Activated CD8-positive, alpha-beta memory T cell treated with anti-CD3 and anti-CD28 coated beads for 1 hour (primary cell): ENCODE measurements around the gene MRLN.

ENCODE experiments used
- DNase-seq, 2 donors: peaks; one replicate each; pipeline ENCODE4 v3.0.0-alpha.2; 2020; ENCODE audit warnings: low read depth in 1 of 2; ENCODE audit errors: extremely low read depth in 1 of 2

The MRLN gene

DNA sequence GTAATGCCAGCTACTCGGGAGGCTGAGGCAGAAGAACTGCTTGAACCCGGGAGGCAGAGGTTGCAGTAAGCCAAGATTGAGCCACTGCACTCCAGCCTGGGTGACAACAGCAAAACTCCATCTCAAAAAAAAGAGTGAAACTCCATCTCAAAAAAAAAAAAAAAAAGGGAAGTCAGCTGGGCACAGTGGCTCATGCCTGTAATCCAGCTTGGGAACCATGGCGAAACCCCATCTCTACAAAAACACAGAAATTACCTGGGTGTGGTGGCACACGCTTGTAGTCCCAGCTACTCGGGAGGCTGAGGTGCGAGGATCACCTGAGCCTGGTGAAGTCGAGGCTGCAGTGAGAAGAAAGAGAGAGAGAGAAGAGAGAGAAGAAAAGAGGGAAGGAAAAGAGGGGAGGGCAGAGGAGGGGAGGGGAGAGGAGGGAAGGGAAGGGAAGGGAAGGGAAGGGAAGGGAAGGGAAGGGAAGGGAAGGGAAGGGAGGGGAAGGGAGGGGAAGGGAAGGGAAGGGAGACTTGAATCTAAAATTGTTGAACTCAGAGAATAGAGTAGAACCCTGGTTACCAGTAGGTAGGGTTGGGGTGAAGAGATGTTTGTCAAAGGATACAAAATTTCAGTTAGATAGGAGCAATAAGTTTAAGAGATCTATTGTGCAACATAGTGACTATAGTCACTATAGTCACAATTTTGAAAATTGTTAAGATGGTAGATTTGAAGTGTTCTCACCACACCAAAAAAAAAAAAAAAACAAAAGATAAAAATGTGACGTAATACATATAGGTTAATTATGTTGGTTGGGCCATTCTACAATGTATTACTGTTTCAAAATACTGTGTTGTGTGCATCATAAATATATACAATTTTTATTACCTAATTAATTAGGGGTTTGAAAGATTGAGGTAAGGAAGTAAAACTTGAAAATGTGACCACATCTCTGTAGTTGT is 46.1 kb downstream of the MRLN start:
- DNase-seq, result no peak

DNA sequence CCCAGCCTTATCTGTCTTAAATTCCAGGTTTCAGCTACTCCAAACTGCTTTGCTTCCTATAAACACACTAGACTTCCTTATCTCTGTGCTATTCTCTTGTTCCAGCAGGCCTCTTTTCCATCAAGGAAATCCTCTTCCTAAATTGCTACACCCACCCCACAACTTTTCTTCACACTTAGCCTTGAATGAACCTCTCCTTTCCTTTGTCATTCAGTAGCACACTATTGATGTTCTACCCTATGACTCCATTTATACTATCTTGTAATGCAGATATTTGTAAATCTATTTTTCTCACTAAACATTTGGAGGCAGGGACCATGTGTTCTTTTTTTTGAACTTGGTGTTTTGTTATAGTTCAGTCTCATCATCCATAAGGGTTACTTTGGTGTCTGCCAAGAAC is 47.3 kb downstream of the MRLN start:
- DNase-seq, result no peak

DNA sequence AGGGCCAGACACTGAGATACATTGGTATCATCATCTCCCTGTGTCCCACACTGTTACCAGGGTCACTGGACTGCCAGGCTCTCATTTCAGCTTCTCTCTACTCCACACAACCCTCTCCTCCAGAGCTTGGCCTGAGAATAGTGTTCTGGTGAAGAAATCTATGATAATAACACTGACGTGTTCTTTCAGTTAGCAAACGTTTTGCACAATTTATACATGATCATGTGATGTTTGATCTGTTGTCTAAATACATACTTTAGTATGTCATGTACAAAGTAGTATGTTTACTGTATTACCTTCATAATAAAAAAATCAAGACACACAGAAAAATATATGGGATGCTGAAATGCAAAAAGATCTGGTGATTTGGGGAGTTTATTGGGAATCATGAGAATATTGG is 48.6 kb downstream of the MRLN start:
- DNase-seq, result no peak

DNA sequence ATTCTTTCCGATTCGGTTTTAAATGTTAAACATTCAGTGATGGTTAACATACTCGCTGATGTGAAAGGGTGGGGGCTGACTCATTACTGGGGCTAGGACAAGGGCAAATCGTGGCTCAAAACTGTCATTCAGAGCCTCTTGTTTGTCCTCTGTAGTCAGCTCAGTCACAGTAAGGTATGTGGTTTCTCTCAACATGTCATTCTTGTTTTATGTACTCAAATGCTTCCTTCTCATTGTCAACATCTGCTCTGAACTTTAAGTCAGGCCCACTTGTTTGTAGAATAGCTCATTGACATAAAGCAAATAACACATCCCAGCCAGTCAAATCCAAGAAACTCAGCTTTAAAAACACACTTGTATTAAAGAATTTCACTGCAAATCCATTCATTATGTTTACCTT is 50.9 kb downstream of the MRLN start:
- DNase-seq, result no peak

DNA sequence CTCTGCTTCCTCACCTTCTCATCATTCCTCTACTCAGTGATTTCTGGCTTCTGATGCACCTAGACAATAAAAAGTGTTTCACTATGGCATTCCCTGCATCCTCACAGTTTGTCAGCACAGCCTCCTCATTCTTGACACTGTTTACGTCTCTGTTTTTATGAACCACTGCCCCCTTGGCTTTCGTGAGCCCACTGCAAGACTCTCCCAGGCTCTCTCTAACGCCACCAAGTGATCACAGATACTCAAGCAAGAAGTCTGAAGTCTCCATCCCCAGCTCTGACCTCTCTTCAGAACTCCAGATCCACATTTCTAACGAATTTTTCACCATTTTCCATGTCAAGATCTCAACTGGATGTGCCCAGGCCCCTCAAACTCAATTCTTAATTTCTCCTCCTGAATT is 52.5 kb downstream of the MRLN start:
- no peak for DNase-seq

DNA sequence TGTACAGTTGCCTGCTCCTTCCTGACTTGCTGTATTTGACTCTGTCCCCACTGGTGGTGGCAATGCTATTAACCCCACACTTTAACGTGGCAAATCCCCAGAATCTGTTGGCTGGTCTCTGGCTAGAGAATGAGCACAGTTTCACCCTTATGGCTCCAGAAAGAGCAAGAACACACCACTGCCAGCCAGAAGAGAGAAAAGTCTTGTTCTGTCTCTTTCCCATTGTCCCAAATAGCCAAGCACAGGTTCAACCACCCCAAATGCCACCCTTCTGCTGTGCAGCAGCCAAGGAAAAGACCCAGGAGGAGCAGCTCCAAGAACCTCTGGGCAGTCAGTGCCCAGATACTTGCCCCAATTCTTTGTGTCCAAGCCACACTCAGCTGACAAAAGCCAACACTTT is 54.9 kb downstream of the MRLN start:
- DNase-seq, result no peak

DNA sequence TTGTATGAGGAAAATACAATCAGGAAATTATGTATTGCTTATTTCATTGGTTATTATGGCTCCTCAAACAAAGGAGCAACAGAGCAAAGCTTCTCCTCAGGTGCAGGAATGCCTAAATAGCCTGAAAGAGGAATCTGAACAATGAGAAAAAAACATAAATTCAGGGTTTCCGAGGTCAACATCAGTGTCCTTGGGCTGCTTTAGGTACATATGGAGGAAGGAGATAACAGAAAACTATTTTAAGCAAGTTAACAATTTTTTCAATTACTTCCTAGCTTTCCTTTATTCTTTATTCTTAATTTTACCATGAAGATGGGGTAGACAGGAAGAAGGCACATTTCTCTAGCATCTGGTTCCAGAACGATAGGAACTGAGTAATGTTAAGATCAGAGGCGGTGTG is 57.6 kb downstream of the MRLN start:
- no peak for DNase-seq

DNA sequence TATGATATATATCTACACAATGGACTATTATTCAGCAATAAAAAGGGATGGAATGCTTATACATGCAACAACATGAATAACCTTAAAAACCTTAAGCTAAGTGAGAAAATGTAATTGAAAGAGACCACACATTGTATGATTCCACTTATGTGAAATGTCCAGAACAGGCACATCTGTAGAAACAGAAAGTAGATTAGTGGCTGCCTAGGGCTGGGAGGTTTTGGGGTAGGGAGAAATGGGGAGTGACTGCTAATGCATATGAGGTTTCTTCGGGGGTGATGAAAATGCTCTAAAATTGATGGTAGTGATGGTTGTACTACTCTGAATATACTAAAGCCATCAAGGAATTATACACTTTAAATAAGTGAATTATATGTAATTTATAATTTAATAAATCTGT is 58.3 kb downstream of the MRLN start:
- DNase-seq, result no peak

DNA sequence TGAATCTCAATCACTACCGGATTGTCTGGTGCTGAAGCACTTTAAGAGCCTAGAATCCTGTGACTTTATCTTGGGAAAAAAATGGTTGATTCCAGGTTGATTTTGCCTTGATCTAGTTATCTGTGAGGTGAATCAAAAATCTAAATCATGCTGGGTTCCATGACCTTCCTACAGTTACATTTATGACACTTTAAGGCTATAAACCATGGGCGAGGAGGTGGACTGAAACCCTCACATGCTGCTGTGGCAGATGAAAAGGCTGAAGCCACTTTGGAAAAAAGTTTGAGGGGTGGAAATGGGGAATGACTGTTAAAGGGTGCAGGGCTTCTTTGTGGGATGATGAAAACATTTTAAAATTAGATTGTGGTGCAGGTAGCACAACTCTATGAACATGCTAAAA is 61.1 kb downstream of the MRLN start:
- DNase-seq, result no peak

DNA sequence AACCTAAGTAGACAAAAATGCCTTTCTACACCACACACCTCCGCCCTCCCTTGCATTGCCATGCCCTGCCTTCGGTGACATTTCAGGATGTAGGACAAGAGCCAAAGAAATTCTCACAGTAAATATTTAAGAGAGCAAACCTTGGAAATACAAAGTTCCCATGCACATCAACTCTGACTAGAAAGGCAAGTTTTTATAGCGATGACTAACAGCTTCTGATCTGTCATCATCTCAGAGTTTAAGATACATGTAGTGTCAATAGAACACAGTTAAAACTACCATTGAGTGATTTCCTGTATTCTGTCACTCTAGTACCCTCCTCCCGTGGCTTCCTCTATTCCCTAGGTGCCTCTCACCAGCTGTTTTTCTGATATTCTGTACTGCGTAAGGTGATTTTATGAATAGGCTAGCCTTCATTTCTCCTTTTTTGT is 64.3 kb downstream of the MRLN start:
- no peak for DNase-seq

DNA sequence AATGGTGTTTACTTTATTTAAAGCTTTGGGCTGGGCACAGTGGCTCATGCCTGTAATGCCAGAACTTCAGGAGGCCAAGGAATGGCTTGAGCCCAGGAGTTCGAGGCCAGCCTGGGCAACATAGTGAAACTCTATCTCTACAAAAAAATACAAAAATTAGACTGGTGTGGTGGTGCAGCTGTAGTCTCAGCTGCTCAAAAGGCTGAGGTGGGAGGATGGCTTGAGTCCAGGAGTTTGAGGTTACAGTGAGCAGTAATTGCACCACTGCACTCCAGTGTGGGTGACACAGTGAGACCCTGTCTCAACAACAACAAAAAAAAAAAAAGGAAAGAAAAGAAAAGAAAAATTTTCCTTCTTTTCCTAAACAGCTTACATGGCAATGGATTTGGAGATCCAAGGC is 65.6 kb downstream of the MRLN start:
- no peak for DNase-seq
